LNCaP clone FGC (cell line): ENCODE measurements around the gene CCNK.

Source experiments
- DNase-seq: peaks from one replicate; pipeline ENCODE4 v3.0.0-alpha.2; 2011; ENCODE audit warnings: low read depth
- H3K4me3 ChIP-seq: 2 replicates; pipeline ENCODE4 v1.5.1; 2011; ENCODE audit warnings: mild to moderate bottlenecking, low read depth, low read length, control low read depth
- TF ChIP-seq, protein P1 (sequence below): IDR thresholded peaks from 2 replicates; pipeline ENCODE4 v1.5.1; 2012; ENCODE audit warnings: mild to moderate bottlenecking; ENCODE audit not compliant: control insufficient read depth, insufficient read depth; ENCODE audit errors: extremely low read depth

The CCNK gene

DNA sequence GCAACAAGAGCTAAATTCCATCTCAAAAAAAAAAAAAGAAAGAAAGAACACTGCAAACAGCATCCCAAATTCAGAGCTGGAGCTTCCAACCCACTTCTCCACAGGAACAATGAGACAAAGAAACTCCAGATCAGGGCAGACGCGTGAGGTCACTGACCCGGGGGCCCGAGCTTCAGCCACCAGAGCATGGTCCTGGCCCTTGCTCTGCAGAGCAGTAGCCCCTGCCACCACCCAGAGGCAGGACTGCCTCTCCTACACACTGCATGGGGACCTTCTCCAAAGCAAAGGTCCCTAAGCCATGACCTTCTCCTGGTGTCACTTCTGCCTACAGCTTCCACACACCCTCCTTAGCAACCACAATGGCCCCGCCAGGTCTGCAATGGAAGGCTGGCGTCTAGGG is 53.1 kb downstream of the CCNK start:
- no peak overlapping the region for H3K4me3 ChIP-seq
- DNase-seq = no peak
- TF ChIP-seq, protein P1, sequence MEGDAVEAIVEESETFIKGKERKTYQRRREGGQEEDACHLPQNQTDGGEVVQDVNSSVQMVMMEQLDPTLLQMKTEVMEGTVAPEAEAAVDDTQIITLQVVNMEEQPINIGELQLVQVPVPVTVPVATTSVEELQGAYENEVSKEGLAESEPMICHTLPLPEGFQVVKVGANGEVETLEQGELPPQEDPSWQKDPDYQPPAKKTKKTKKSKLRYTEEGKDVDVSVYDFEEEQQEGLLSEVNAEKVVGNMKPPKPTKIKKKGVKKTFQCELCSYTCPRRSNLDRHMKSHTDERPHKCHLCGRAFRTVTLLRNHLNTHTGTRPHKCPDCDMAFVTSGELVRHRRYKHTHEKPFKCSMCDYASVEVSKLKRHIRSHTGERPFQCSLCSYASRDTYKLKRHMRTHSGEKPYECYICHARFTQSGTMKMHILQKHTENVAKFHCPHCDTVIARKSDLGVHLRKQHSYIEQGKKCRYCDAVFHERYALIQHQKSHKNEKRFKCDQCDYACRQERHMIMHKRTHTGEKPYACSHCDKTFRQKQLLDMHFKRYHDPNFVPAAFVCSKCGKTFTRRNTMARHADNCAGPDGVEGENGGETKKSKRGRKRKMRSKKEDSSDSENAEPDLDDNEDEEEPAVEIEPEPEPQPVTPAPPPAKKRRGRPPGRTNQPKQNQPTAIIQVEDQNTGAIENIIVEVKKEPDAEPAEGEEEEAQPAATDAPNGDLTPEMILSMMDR = no peak

DNA sequence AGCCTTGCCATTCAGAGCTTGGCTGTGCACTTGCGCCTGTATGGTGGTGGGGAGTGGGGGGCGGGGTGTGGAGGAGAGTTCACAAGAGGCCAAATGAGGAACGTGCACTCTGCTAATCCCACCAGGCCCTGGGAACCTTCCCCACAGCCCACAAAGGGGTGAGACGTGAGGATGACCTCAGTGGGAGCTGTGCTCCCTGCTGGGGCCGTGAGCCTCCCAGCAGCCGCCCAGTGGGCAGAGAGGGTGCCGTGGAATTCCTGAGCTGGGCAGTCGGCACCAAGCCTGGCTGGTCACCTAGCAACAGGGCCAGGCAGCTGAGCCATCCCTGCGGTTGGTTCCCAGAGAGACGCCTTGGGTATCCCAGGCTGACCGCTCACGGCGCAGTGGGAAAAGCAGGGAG is 53.7 kb downstream of the CCNK start:
- TF ChIP-seq, protein P1 = no peak
- no peak overlapping the region for H3K4me3 ChIP-seq
- DNase-seq = no peak

DNA sequence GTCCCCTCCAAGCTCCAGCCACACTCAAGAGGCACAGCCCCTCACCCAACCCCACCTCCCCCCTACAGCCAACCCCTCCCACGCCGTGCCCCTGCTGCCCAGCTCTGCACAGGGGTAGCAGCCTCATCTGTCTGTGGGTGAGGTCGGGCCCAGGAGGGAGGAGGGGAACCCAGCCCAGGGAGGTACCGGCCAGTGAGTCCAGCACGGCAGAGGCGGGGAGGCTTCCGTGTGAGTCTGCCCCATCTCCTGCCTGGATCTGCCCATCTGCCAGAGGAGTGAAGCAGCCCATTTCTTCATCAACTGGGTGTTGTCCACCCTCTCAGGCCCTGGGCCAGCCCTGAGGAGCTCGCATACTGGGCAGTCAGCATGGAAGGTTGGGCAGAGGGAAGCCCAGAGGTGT is 54.2 kb downstream of the CCNK start:
- no peak for DNase-seq

DNA sequence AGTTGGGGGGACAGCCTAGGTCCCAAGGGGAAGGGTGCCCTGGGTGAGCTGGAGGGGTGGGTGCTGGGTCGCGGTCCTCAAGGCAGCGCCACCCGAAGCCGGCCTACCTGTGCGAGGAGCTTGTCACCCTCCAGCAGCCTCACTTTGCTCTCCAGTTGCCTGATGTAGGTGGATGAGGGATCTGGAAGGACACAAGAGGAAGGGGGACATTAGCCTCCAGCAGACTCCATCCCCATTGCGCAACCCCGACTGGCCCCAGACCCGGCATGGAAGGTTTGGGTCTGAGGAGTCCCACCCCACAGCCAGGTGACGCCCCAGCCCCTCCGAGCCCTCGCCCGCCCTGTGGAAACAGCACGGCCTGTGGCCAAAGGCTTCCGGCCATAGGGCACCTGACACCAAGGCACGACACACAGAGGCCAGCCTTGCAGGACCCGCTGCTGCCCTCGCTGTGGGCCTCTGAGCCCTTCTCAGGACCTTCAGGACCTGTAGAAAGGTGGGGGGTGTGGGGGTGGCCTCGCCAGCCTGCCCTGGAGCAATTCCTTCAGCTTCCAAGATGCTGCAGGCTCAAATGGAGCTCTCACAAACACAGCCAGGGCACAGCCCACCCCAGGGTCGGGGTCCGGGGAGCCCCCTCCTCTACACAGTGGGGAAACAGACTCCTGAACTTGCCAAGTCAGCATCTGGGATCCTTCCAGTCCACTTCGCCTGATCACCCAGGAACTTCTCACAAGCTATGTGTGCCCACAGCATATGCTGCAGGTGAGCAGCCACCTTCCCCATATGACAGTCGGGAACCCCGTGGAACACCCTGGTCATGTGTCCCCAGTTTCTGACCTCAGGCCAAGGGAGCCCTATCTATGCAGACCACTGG is 54.9 kb downstream of the CCNK start:
- no peak for DNase-seq
- TF ChIP-seq, protein P1 = no peak
- no peak overlapping the region for H3K4me3 ChIP-seq

More for the DNA sequence above, 54.2 kb downstream of the CCNK start:
- no peak overlapping the region for H3K4me3 ChIP-seq
- TF ChIP-seq, protein P1 = no peak

DNA sequence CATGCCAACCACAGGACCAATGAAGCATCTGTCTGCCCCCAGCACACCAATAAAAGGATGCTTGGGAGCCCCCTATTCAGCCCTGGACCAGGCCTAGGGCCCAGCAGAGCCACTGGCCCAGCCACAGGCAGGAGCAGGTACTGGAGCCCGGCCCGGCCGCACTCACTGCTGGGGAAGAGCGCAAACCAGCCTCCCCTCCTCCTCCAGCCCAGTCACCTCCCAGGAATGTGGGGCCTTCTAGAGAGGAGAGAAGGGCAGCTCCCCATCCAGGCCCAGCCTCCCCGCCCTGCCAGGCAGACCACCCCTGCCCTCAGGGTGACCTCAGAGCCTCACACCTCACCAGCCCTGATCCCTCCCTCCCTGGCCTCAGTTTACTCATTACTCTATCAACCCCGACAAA is 56.2 kb downstream of the CCNK start:
- DNase-seq = no peak
- no peak overlapping the region for H3K4me3 ChIP-seq
- TF ChIP-seq, protein P1 = no peak

DNA sequence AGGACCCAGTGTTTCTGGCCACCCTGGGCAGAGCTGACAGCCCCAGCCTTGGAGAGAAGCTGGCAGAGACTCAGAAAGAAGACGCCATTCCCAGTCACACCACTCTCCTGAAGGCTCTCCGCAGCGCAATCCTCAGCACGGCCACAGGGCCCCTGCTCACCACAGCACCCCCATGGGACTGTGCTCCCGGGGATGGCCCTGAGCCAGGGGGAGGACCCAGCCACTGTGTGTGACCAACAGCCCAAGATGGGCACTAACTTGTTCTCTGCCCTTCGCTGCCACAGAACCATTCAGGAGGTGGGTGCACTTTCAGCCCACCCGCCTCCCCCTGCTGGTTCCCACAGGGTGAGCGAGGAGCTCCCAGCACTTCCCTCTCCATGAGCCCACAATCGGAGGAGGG is 57.1 kb downstream of the CCNK start:
- no peak for DNase-seq
- no peak overlapping the region for H3K4me3 ChIP-seq
- TF ChIP-seq, protein P1 = no peak

DNA sequence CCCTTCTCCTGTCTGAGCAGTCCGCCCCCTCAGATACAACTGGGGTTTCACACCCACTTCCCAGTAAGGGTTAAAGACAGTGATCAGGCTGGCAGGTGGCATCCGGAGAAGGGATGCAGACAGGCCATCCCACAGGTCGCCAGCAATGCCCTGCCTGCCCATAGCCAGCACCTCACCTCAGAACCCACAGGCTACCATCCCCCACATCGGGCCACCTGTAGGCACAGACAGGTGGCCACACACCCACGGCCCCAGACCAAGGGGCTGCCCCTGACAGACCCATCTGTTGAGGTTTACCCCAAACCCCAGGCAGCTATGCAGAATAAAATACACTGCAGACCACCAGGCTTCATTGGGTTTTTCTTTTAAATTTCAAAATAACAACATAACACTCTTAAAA is 57.5 kb downstream of the CCNK start:
- no peak overlapping the region for H3K4me3 ChIP-seq
- DNase-seq = no peak
- TF ChIP-seq, protein P1 = no peak
